ENCODE data around the gene PEX7.
"Not testable (repeated sequence)": the region's sequence is repeated elsewhere in the genome, so short reads cannot be mapped to it uniquely, and the experiment has no call there.

Gene PEX7

DNA sequence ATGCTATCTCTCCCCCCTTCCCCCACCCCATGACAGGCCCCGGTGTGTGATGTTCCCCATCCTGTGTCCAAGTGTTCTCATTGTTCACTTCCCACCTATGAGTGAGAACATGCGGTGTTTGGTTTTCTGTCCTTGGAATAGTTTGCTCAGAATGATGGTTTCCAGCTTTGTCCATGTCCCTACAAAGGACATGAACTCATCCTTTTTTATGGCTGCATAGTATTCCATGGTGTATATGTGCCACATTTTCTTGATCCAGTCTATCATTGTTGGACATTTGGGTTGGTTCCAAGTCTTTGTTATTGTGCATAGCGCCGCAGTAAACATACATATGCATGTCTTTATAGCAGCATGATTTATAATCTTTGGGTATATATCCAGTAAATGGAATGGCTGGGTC lies 24.1 kb downstream of the PEX7 start:
- not testable (repeated sequence) for DNase-seq

DNA sequence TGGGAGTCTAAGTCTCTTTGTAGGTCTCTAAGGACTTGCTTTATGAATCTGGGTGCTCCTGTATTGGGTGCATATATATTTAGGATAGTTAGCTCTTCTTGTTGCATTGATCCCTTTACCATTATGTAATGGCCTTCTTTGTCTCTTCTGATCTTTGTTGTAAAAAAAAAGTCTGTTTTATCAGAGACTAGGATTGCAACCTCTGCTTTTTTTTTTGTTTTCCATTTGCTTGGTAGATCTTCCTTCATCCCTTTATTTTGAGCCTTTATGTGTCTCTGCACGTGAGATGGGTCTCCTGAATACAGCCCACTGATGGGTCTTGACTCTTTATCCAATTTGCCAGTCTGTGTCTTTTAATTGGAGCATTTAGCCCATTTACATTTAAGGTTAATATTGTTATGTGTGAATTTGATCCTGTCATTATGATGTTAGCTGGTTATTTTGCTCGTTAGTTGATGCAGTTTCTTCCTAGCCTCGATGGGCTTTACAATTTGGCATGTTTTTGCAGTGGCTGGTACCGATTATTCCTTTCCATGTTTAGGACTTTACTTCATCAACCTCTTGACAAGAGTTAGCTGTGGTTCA lies 27.7 kb downstream of the PEX7 start:
- not testable (repeated sequence) for DNase-seq

DNA sequence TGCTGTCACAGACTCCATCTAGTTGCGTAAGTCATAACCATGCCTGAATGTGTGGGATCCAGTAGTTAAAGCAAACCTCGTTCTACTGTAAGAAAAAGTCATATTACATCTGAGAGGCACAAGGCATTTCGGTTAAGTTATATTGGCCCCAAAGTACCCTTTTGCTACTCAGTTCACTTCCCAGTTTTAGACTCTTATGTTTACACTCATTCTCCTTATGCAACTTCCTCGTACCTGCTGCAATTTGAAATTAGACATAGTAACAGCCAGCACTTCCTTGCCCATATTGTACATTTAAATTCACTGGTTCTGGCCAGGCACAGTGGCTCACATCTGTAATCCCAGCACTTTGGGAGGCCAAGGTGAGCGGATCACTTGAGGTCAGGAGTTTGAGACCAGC lies 37.0 kb downstream of the PEX7 start:
- DNase-seq = no peak

DNA sequence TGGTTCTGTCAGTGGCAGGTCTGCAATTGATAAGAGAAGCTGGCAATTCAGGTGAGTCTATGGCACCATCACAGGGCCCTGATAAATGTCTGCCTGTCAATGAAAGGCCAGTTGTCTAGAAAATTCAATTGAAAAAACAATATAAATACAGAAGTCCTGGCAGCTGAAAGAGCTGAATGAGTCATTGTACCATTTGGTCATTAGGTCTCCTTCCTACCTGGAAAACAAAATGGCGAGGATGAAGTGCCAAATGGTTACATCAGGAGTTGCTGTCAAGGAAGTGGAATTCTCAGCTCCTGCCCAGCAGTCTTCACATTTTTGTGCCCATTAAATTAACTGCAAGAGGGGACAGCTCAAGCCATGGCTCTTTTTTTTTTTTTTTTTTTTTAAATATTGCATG lies 37.7 kb downstream of the PEX7 start:
- DNase-seq = no peak

DNA sequence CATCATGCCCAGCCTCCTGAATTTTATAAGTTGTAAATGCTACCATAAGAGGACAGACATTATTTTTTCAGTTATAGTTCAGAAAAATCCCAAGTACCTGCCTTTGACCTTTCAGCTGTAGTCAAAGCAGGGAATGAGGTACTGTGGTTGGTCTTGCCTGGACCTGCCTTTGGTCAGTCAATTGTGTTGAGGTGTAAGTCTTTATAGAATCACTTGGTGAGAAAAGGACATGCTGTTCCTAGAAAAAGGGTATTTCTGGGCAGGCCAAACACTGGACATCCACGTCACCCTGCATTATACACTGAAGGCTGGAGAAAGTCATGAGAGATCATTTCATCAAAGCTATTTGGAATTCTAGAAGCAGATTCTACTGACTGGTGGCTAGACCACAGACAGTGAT lies 40.3 kb downstream of the PEX7 start:
- DNase-seq = no peak

DNA sequence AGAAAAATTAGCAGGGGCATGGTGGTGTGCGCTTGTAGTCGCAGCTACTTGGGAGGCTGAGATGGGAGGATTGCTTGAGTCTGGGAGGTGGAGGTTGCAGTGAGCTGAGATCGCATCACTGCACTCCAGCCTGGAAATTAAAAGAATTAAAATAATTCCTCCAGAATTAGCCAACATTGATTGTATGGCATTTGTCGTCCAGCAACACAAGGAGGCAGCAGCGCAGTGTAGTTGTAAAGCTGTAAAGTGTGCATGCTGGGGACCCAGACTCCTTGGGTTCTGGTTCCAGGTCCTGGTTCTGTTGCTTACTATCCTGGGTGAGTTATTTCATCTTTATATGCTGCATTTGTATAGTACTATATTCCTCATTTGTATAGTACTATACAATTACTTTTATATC lies 41.4 kb downstream of the PEX7 start:
- no peak for DNase-seq

DNA sequence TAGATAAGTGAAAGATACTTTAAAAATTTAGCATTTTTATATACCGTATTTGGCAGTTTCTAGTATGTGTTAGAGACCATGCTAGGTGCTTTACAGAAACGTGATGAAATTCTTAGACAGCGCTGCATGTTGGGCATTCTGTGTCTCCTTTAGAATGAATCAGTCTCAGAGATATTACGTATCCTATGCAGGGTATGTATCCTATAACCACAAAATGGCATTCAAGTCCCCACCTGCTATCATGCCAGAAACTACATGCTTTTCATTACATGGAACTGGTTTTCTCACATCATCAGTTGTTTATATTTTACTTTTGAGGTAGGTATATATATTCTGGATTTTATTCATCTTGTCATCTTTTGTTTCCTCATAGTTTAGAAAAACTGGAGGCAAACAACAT lies 42.3 kb downstream of the PEX7 start:
- no peak for DNase-seq

DNA sequence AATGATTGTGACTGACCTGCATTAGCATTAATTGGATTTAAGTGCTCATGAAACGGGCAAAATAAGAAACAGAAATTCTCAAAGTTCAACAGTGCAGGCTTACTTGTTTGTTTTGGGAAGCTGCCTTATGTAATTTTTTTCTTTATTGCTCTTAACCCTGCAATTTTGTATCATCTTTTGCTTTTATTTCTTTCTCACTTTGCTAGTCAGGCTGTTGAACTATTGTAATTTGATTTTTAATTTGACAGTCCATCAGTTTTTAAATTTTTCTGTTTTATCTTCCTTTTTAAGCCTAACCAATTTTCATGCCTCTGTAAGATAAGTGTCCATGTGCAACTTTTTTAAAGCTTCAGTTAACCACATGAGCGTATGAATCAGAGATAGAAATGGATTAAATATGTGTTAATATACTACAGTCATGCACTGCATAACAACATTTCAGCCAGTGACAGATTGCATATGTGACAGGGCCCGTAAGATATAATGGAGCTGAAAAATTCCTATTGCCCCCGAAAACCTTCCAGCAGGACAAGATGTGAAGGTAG lies 44.6 kb downstream of the PEX7 start:
- DNase-seq = no peak

DNA sequence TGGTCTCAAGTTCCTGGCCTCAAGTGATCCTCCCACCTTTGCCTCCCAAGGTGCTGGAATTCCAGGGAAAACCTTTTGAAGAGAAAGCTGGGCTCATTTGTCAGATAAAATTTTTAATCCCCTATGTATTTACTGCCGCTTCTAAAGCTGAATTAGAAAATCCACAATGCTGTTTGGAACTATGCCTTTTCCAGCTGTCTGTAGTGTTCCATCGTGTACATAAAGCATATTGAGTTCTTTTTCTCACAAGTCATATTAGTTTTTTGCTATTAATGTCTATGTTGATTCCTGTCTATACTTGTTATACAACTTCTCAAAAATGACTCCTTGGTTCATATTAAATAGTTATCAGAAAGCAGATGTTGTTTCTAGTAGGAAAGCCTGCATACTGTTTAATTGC lies 47.1 kb downstream of the PEX7 start:
- DNase-seq = no peak

DNA sequence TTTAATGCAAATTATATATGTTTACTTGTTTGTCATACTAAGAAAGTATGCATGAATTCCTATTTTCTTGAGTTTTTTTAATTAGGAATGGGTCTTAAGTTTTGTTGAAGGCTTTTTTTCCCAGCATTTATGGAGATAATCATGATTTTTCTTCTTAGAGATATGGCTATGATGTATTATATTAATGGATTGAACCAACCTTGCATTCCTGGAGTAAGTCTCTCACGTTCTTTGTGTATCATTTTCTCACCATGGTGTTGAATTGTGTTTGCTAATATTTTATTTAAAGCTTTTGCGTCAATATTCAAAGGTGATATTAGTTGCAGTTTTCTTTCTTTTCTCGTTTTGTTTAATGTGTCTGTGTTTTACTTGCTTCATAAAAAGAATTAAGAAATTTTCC lies 51.4 kb downstream of the PEX7 start:
- DNase-seq = no peak

DNA sequence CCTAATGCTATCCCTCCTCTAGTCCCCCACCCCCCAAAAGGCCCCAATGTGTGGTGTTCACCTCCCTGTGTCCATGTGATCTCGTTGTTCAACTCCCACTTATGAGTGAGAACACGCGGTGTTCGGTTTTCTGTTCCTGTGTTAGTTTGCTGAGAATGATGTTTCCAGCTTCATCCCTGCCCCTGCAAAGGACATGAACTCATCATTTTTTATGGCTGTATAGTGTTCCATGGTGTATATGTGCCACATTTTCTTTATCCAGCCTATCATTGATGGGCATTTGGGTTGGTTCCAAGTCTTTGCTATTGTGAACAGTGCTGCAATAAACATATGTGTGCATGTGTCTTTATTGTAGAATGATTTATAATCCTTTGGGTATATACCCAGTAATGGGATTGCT lies 54.1 kb downstream of the PEX7 start:
- DNase-seq = not testable (repeated sequence)

DNA sequence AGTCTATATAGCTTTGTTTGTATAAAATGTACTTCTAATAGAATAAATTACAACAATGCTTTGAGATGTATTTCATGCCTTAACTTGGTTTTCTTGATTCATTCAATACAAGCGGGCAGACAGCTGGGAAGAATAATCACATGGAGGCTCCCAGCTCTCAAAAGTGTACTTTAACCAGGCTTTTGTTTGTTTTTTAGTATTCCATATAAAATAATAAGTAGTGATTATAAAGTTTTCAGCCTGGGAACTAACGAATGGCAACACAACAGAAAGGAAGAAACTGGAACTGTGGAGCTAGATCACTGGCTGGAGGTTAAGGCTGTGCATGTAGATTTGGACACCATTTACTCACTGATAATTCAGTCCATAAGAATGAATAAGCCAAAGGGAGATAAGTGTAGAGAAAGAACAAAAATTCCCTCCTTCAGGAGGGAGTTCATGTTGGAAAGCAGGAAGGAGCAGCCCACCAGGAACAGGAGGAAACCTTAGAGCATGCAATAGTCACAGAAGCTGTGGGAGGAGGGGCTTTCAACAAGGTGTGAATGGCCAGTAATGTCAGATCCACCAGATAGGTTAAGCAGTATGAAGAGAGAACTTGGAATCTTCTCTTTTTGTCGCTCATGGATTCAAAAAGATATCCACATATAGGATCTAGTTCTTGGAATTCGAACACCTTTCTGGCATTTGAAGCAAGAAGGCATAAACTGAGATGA lies 58.5 kb downstream of the PEX7 start:
- no peak for DNase-seq

DNA sequence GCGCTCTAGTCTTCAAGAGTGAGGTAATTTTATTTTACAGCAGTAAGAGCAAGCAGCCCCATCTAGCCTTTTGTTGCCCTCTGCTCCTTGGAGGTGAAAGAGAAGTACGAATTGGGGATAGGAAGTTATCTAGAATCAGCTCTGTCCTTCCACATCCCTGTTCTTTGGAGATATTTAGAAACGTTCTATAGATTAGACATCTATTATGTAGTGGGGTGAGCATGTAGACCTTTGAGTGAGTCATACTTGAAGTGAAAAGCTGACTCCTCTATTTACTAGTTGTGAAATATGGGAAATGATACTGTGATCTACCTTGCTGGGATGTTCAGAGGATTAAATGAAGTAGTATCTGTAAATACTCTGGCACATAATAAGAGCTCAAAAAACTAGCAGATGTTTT lies 63.7 kb downstream of the PEX7 start:
- no peak for DNase-seq

DNA sequence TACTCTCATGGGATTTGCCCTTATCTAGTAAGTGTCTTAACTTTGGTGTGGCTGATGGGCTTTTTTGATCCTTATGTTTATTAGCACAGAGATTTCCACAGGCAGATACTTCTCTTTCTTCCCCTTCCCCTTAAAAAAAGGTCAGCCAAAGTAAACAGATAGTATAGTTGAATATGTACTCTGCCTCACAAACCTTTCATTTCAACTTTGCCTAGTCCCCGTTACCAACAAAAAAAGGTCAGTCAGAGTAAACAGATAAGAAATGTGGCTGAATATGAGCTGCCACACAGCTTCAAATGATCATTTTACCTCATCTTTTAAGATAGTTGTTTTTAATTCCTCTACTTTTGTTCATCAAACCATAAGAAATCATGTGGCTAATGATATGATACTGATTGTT lies 65.6 kb downstream of the PEX7 start:
- DNase-seq = no peak

DNA sequence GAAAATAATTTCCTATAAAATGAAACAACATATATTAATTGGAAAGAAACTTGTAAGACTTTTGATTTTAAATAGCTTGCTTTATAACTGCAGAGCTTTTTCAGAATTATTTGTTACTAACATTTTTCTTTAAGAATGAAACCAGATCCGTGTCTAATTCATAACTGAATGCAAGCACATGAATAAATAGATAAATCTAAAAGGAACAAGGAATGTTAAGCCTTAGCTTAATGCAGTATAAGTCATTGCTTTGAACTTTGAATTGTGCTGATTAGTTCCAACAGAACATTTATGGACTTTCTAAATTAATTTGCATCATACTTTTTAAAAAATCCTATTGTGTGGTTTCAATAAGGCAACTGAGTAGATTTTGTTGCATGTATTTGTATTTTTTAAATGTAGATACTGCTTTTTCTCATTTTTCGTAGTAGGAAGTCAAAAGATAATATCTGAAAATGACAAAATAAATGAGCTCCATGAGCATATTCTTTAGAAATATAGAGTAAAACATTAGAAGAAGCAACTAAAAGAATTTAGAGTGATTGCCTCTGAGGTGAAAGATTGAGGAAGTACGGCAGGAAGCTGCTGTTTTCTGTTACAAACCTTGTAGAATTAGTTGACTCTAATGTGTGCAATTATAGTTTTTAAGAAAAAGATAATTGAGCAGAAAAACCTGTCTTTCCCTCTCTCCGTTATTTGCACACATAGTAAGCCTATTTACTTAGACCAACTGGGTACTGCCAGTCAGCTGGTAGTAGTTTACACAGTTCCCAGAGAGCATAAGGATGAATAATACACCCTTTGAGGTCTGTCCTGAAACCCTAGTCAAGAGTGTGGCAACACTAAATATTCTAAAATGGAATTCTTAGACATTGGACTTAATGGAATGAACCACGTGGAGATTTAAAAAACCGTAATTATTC lies 67.1 kb downstream of the PEX7 start:
- peak; percentile 35 to 38 for DNase-seq

DNA sequence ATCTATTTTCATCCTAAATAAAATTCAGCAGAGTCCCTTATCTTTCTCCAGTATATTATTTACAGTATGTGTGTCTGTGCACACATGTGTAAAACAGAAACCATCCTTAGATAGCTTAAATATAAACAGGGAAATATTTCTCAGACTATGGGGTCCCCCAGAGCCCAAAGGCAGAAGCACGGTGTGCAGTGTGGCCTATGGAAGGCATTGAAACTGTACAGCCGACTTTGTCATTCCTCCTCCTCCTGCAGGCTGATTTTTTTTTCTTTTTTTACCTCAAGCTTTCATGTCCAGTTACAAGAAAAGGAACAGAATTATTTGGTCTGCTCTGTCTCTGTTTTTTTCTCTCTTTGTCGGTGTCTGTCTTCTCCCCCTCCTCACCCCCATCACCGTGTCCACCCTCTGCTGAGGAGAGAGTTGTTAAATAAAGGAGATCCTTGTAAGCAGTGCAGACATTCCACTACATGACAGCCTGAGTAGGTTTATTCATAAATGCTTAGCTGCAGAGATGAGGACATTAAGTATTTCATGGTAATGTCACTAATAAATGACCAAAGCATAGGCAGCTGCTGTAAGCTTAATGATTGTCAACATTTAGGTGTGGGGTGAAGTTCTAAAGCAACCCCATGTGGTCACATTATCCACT lies 67.9 kb downstream of the PEX7 start:
- DNase-seq = no peak

DNA sequence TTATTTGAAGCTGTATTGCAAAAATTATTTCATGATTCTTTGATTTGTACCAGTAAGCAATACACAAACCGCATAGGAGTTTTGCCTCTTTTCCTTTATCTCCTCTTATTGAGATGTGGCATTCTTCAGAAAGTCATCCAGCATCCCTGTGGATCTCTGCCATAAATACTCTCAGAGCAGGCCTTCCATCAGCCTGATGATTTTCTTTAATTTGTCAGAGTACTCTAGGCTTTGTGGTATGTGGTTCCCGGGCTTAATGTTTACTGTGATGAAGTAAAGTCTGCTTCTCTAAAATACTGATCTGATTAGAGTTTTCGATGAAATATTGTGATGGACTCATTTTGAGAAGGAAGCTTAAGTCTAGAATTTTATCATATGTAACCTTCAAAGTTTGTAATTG lies 68.6 kb downstream of the PEX7 start:
- no peak for DNase-seq

DNA sequence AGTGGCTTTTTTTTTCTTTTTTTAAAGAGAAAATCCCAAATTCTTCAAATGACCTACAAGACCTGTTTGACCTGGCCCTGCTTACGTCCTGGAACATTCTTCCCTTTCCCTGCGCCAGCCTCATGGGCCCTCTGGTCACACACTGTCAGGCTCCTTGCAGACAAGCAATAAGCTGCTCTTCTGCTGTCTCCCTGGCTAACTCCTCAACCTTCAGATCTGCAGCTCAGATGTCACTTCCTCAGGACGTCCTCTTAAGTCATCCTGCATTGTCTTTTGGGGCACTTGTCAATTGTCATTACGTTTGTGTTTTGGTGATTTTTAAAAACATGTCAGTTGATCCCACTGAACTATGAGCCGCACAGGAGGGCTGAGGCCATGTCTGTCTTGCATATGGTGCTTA lies 70.8 kb downstream of the PEX7 start:
- DNase-seq = no peak

DNA sequence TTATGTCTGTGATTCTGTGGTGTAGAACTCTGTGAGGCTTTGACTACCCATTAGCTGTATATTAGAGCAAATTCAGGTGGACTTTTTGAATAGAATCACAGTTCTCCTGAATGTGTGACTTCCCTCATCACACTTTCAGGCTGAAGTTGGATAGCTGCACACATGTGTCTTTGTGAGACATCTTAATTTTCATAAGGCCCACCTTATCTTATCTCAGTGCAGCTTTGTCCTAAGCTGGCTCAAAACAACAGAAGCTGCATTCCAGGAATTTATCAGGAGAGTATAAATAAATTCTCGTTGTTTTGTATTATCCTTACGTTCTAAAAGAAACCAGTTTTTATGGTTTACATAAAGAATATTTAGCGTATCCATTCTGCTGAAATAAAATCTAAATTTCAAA lies 73.5 kb downstream of the PEX7 start:
- DNase-seq = no peak

DNA sequence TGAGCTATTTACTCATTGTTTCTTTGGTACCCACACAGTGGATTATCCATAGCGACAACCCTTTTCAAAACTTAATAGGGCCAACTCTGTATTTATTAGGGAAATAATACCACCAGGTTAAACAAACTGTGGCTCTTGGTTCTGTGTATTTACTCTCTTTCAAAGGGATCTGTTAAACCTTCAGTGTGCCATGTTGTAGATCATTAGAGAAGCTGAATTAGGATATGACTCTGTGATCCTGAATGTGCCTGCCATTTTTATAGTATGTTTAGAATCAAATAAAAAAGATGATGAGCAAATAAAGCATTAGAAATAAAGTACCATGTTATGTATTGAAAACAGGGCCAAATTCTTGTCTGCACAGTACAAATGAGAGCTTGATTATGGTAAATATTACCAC lies 74.7 kb downstream of the PEX7 start:
- DNase-seq = no peak

DNA sequence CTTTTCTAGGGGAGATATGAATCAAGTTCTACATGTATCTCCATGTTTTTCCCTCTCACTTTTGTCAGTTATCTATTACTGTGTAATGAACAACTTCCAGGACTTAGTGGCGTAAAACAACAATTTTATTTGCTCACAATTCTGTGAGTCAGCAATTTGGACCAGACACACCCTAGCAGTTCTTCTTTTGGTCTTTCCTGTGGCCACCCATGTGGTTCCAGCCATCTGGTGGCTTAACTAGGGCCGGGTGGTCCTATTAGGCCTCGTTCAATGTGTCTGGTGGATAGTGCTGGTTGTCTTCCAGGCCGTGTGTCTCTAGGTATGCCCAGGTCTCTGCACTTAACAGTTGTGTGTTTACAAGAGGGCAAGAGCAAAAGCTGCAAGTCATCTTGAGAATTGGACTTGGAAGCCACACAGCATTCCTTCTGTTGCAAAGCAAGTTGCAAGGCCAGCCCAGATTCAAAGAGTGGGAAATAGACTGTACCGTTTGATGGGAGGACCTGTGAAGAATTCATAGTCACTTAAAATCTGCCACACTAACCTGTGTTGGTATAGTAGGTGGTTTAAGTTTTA lies 78.9 kb downstream of the PEX7 start:
- DNase-seq = no peak

DNA sequence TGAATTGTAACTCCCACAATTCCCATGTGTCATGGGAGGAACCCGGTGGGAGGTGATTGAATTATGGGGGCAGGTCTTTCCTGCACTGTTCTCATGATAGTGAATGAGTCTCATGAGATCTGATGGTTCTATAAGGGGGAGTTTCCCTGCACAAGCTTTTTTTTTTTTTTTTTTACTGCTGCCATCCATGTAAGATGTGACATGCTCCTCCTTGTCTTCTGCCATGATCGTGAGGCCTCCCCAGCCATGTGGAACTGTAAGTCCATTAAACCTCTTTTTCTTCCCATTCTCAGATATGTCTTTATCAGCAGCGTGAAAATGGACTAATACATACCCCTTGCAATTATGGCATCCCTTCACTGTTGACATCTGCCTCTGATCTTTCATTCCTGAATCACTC lies 82.1 kb downstream of the PEX7 start:
- not testable (repeated sequence) for DNase-seq

DNA sequence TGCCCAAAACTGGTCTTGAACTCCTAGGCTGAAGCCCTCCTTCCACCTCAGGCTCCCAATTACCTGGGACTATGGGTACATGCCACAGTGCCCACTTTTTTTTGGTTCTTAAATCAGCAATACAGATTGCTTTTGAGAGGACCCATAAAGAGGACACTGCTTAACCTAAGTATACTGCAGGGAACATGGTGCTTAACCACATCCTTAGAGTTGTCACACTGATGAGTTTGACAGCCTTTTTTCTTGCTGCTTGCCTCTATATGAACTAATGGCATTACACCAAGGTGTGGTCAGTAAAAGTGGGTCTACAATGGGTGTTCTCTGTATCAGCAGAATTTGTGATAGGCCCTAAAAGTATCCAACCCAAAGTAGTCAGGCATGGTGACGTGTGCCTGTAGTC lies 92.6 kb downstream of the PEX7 start:
- no peak for DNase-seq
